GM10847 (cell line): ENCODE measurements around the gene CCNC.

Source experiments
- POLR2A ChIP-seq: IDR thresholded peaks from 2 replicates; pipeline ENCODE4 v1.6.1; 2011; ENCODE audit not compliant: insufficient read length; ENCODE audit errors: extremely low read depth

The CCNC gene

GRCh38 chr6:99605911-99606655 lies 37.6 kb upstream of the CCNC start:
- TF ChIP-seq POLR2A, result no peak

- no peak for TF ChIP-seq POLR2A
Observed at GRCh38 chr6:99605074-99605734, 36.7 kb upstream of the CCNC start.

- no peak for TF ChIP-seq POLR2A
Observed at GRCh38 chr6:99604166-99605073, 36.0 kb upstream of the CCNC start.

DNA sequence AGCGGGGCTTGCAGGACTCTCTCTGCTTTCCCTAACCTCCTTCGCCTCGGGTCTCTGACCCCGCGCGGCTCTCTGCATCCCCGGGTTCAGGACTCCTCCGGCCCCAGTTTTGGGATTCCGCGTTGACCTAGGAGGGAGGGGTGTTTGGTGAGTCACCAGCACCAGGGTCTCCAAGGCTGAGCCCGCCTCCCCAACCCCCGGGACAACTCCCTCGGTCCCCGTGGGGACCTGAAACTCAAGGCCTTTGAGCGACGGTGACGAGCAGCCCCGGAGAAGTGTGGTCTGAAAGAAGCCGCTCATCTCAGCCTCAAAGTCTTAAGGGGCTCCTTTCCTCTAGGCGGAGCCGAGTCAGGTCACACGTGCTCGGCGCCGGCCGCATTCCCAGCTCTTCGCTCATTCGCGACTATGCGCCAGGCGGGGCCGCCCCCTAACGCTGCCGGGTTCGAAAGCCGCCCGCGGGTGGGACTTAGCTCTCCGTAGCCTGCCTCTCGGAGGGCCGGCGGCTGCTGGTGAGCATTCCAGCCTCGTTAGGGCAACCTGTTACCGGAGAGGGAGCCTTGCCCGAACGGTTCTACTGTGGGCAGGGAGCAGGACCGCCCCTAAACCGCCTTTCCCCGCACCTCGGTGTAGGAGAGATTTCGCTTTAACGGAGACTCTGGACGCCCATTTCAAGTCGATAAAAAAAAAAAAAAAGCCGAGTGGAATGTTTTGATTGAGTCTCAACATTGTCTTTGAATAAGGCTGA lies 35.1 kb upstream of the CCNC start:
- TF ChIP-seq POLR2A, result no peak

DNA sequence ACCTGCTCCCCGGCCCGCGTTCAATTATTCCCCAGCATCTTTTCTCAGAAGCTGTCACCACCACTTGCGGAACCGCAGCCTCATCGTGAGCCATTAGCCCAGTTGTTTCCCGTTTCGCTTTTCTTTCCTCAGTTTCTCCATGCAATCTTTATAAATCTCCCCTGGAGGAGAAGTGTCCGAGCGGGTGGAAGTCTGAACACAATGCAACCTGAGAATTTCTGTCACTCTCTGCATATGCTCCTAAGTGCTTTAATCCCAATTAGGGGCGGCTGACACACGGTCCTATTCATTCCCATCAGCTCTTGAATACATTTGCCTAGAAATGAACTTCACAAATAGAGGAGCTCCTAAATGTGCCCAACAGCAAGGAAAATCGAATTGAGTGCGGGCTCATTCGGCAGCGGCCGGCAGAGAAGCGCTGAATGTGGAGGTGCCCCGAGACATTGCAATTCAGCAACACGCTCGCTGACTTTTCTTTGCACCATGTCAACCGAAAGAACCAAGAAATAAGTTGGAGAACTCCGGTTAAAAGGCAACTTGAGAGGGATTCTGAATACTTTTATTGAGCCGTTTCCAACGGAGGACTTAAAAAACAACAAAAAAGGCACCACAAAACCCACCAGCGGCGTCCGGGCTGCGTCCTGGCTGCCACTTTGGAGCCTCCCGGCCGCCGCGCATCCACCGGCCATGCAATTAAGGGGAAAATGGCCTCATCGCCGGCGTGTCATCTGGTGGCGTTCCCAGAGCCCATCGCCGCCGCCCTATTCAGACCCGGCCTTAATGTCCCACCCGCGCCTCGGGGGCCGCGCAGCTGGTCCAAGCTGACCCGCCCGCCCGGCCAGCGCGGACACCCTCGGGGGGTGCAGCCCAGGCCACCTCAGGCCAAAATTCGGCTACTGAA lies 34.3 kb upstream of the CCNC start:
- TF ChIP-seq POLR2A, result no peak

GRCh38 chr6:99592900-99593299 lies 24.4 kb upstream of the CCNC start:
- no peak for TF ChIP-seq POLR2A

- no peak for TF ChIP-seq POLR2A
Observed at GRCh38 chr6:99591673-99592364, 23.4 kb upstream of the CCNC start.

- TF ChIP-seq POLR2A, result no peak
Observed at GRCh38 chr6:99590728-99591672, 22.5 kb upstream of the CCNC start.

DNA sequence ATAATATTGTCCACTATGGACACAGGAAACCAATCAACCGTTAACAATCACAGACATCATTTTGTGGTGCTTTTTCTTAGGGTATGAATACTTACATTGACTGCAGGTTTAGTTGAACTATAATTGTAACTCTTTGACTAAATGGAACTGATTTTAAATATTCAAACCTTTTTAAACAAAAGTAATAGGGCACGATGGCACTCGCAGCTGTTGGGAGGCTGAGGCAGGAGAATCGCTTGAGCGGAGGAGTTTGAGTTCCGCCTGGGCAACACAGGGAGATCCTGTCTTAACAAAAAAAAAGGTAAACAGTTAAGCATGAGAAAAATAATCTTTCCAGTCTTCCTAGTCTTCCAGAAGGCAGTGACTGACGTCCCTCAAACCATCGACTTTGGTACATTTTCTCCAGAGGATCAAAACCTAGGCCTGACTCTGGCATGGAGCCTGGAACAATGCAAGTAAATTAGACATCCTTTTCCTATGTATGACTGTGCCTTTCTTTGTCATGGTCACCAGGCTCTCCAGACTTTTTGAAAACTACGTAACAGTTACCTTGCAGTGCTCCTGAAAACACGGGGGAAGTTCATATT lies 21.5 kb upstream of the CCNC start:
- no peak for TF ChIP-seq POLR2A

- TF ChIP-seq POLR2A, result no peak
Observed at GRCh38 chr6:99589290-99589672, 20.8 kb upstream of the CCNC start.

GRCh38 chr6:99588618-99589289 lies 20.3 kb upstream of the CCNC start:
- no peak for TF ChIP-seq POLR2A

DNA sequence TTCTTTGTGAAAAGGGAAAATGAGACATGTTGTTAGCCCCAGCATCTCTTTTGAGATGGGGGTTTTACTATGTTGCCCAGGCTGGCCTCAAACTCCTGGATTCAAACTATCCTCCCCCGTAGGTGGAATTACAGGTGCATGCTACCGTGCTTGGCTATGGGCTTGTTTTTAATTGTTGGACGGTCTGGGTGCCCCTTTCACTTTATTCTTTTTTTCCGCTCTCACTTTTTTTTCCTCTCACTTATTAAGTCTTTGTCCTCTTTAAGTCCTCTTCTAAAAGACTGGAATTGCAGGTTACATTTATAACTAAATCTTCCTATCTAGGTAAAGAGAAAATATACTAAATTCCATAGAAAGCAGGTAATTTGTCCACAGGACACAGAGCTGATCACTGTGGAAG lies 19.3 kb upstream of the CCNC start:
- no peak for TF ChIP-seq POLR2A

- no peak for TF ChIP-seq POLR2A
Observed at GRCh38 chr6:99579781-99580180, 11.3 kb upstream of the CCNC start.
